IgD-negative memory B cell (primary cell): Measurements from ENCODE around the gene STRN. TPM values are rescaled to one million over a fixed set of nuclear protein-coding genes. Genes with fewer than 3 reads are reported as not detected.

Source experiments
- H3K27ac Mint-ChIP-seq, 3 donors: one replicate each; pipeline ENCODE4 v1.8.0; 2020 to 2022; ENCODE audit warnings: mild to moderate bottlenecking in 3 of 3, mixed read lengths in 3 of 3, moderate library complexity in 1 of 3
- H3K27me3 Mint-ChIP-seq: one replicate; pipeline ENCODE4 v1.8.0; 2021; ENCODE audit warnings: mixed read lengths
- H3K36me3 Mint-ChIP-seq: one replicate; pipeline ENCODE4 v1.8.0; 2020; ENCODE audit warnings: mild to moderate bottlenecking, mixed read lengths
- H3K4me1 Mint-ChIP-seq, 3 donors: one replicate each; pipeline ENCODE4 v1.8.0; 2020 to 2022; ENCODE audit warnings: mixed read lengths in 3 of 3, mild to moderate bottlenecking in 1 of 3
- H3K4me3 Mint-ChIP-seq, 4 donors: one replicate each; pipeline ENCODE4 v1.8.0; 2020 to 2022; ENCODE audit warnings: mild to moderate bottlenecking in 4 of 4, mixed read lengths in 4 of 4, moderate library complexity in 3 of 4
- H3K9me3 Mint-ChIP-seq, 3 donors: one replicate each; pipeline ENCODE4 v1.8.0; 2020 to 2021; ENCODE audit warnings: mixed read lengths in 3 of 3, mild to moderate bottlenecking in 1 of 3
- polyA plus RNA-seq: library from polyadenylated mRNA; unstranded; fragments of 300-500 nt; fragmentation: Illumina TruSeq; gene quantifications from one replicate; pipeline ENCODE4 v1.2.3, GENCODE V29; 2021

STRN gene
- polyA plus RNA-seq, 1 donor from 2014 or later: 12.2 TPM

- Mint-ChIP-seq H3K4me3 (no peak overlapping the region), H3K27ac (no peak overlapping the region), H3K9me3 (peaks cover 0 to 2% (median 0%) of the 10 kb centered on the region in 3 donors), H3K4me1 (no peaks in the 10 kb centered on the region), H3K36me3 (peaks cover 1% of the 10 kb centered on the region), H3K27me3 (peaks cover 4% of the 10 kb centered on the region)
These were observed 154.1 kb downstream of the STRN start for GRCh38 chr2:36812196-36812595.

GRCh38 chr2:36811071-36811470, 155.3 kb downstream of the STRN start:
- H3K4me1 Mint-ChIP-seq: peaks cover 0 to 2% (median 2%) of the 10 kb centered on the region in 3 donors
- peaks cover 0 to 2% (median 0%) of the 10 kb centered on the region in 3 donors for H3K9me3 Mint-ChIP-seq
- H3K36me3 Mint-ChIP-seq: peaks cover 1% of the 10 kb centered on the region
- no peak overlapping the region for H3K27ac Mint-ChIP-seq
- no peak overlapping the region for H3K4me3 Mint-ChIP-seq
- peaks cover 5% of the 10 kb centered on the region for H3K27me3 Mint-ChIP-seq

GRCh38 chr2:36809069-36809445, 157.3 kb downstream of the STRN start:
- H3K36me3 Mint-ChIP-seq: peaks cover 1% of the 10 kb centered on the region
- peaks cover 0 to 5% (median 4%) of the 10 kb centered on the region in 3 donors for H3K4me1 Mint-ChIP-seq
- H3K27me3 Mint-ChIP-seq: peaks cover 5% of the 10 kb centered on the region
- H3K27ac Mint-ChIP-seq: no peak overlapping the region
- H3K4me3 Mint-ChIP-seq: no peak overlapping the region
- no peaks in the 10 kb centered on the region for H3K9me3 Mint-ChIP-seq

- Mint-ChIP-seq H3K4me1 (peaks cover 0 to 5% (median 4%) of the 10 kb centered on the region in 3 donors), H3K27me3 (peaks cover 5% of the 10 kb centered on the region), H3K36me3 (no peaks in the 10 kb centered on the region), H3K4me3 (no peak overlapping the region), H3K27ac (no peak overlapping the region), H3K9me3 (no peaks in the 10 kb centered on the region)
These were observed 157.8 kb downstream of the STRN start for GRCh38 chr2:36808386-36809068.

- Mint-ChIP-seq H3K36me3 (no peaks in the 10 kb centered on the region), H3K4me1 (peaks cover 0 to 5% (median 4%) of the 10 kb centered on the region in 3 donors), H3K4me3 (no peak overlapping the region), H3K27me3 (peaks cover 3% of the 10 kb centered on the region), H3K27ac (no peak overlapping the region), H3K9me3 (peaks cover 0 to 1% (median 0%) of the 10 kb centered on the region in 3 donors)
These were observed 159.0 kb downstream of the STRN start for GRCh38 chr2:36807223-36807886.

- H3K9me3 Mint-ChIP-seq: peaks cover 0 to 1% (median 0%) of the 10 kb centered on the region in 3 donors
- no peak overlapping the region for H3K27ac Mint-ChIP-seq
- H3K4me1 Mint-ChIP-seq: peaks cover 0 to 5% (median 4%) of the 10 kb centered on the region in 3 donors
- H3K27me3 Mint-ChIP-seq: peaks cover 5% of the 10 kb centered on the region
- no peaks in the 10 kb centered on the region for H3K36me3 Mint-ChIP-seq
- peak overlapping the region in 1 of 4 donors; percentile 47 for H3K4me3 Mint-ChIP-seq
These were observed 160.6 kb downstream of the STRN start for GRCh38 chr2:36805635-36806224.

GRCh38 chr2:36802952-36803351, 163.4 kb downstream of the STRN start:
- peaks cover 0 to 5% (median 4%) of the 10 kb centered on the region in 3 donors for H3K4me1 Mint-ChIP-seq
- peaks cover 0 to 2% (median 1%) of the 10 kb centered on the region in 3 donors for H3K9me3 Mint-ChIP-seq
- H3K4me3 Mint-ChIP-seq: no peak overlapping the region
- H3K27me3 Mint-ChIP-seq: peaks cover 12% of the 10 kb centered on the region
- H3K36me3 Mint-ChIP-seq: no peaks in the 10 kb centered on the region
- H3K27ac Mint-ChIP-seq: no peak overlapping the region

- Mint-ChIP-seq H3K27me3 (peaks cover 17% of the 10 kb centered on the region), H3K36me3 (no peaks in the 10 kb centered on the region), H3K9me3 (peaks cover 0 to 2% (median 1%) of the 10 kb centered on the region in 3 donors), H3K4me1 (peaks cover 0 to 4% (median 3%) of the 10 kb centered on the region in 3 donors), H3K27ac (no peak overlapping the region), H3K4me3 (peak overlapping the region in 1 of 4 donors; percentile 61)
These were observed 165.2 kb downstream of the STRN start for GRCh38 chr2:36801088-36801487.

GRCh38 chr2:36800381-36800780, 166.0 kb downstream of the STRN start:
- peaks cover 19% of the 10 kb centered on the region for H3K27me3 Mint-ChIP-seq
- no peak overlapping the region for H3K4me3 Mint-ChIP-seq
- peaks cover 0 to 2% (median 0%) of the 10 kb centered on the region in 3 donors for H3K4me1 Mint-ChIP-seq
- peak overlapping the region in 1 of 3 donors; percentile 26 for H3K27ac Mint-ChIP-seq
- H3K36me3 Mint-ChIP-seq: no peaks in the 10 kb centered on the region
- peaks cover 0 to 2% (median 1%) of the 10 kb centered on the region in 3 donors for H3K9me3 Mint-ChIP-seq

- peaks cover 0 to 2% (median 0%) of the 10 kb centered on the region in 3 donors for H3K4me1 Mint-ChIP-seq
These were observed 167.6 kb downstream of the STRN start for GRCh38 chr2:36798724-36799123.

GRCh38 chr2:36797324-36798070, 168.8 kb downstream of the STRN start:
- Mint-ChIP-seq H3K4me1 (peaks cover 0 to 2% (median 0%) of the 10 kb centered on the region in 3 donors), H3K27me3 (peaks cover 19% of the 10 kb centered on the region), H3K27ac (no peak overlapping the region), H3K4me3 (peak overlapping the region in 2 of 4 donors; percentile 3 to 36), H3K9me3 (peaks cover 0 to 2% (median 1%) of the 10 kb centered on the region in 3 donors), H3K36me3 (no peaks in the 10 kb centered on the region)

More at GRCh38 chr2:36798724-36799123, 167.6 kb downstream of the STRN start:
- Mint-ChIP-seq H3K4me3 (no peak overlapping the region), H3K27me3 (peaks cover 19% of the 10 kb centered on the region), H3K27ac (no peak overlapping the region), H3K9me3 (peaks cover 0 to 2% (median 1%) of the 10 kb centered on the region in 3 donors), H3K36me3 (no peaks in the 10 kb centered on the region)

Other genes starting within 250 kb of the STRN start
- 11.0 TPM for gene HEATR5B, start 117.8 kb upstream of the STRN start, polyA plus RNA-seq
- 19.6 TPM for gene GPATCH11, start 118.0 kb upstream of the STRN start, polyA plus RNA-seq
- gene EIF2AK2, start 190.4 kb upstream of the STRN start, polyA plus RNA-seq: 40.0 TPM
- gene SULT6B1, start 222.1 kb upstream of the STRN start, polyA plus RNA-seq: not detected
- gene CEBPZOS, start 230.0 kb upstream of the STRN start, polyA plus RNA-seq: 38.8 TPM